ENCODE measurements around the gene SPACA4. TPM values are rescaled to one million over a fixed set of nuclear protein-coding genes. Genes with fewer than 3 reads are reported as not detected.
A peak's percentile ranks its signal among the peaks of the same experiment; 100 is the strongest.

Gene SPACA4
- total and polyA plus RNA-seq, 10 donors: not detected

DNA sequence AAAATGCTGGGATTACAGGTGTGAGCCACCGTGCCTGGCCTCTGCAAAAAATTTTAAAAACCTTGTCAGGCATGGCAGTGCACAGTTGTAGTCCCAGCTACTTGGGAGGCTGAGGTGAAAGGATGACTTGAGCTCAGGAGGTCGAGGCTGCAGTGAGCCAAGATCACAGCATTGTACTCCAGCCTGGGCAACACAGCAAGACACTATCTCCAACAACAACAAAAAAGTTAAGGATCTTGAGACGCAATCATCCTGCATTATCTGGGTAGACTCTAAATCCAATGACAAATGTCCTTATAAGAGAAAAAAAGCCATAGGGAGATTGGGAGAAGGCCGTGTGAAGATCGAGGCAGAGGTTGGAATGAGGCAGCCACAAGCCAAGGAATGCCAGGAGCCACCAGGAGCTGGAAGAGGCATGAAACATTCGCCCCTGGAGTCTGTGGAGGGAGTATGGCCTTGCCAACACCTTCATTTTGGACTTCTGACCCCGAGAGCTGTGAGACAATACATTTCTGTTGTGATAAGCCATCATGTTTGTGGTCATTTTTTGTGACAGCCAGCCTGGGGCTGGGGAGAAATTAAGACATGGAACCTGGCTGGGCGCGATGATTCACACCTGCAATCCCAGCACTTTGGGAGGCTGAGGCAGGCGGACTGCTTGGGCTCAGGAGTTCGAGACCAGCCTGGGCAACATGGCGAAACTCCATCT lies 44.6 kb downstream of the SPACA4 start:
- 91 to 97% (median 91%) methylated on average over 12 of the region's 12 CpGs for WGBS, 5 donors
- H3K27me3 ChIP-seq (replicated peaks in 1 of 7): no peaks in the 10 kb centered on the region
- intact Hi-C loops (cut with DNase I; ENCODE audit: low total_unique reads): no loop called here
- H3K9me3 ChIP-seq: no peaks in the 10 kb centered on the region
- peaks cover 10 to 53% (median 22%) of the 10 kb centered on the region in 6 donors for H3K4me1 ChIP-seq
- DNase-seq: no peak
- no peak overlapping the region for H3K4me3 ChIP-seq
- TF ChIP-seq, protein P1, sequence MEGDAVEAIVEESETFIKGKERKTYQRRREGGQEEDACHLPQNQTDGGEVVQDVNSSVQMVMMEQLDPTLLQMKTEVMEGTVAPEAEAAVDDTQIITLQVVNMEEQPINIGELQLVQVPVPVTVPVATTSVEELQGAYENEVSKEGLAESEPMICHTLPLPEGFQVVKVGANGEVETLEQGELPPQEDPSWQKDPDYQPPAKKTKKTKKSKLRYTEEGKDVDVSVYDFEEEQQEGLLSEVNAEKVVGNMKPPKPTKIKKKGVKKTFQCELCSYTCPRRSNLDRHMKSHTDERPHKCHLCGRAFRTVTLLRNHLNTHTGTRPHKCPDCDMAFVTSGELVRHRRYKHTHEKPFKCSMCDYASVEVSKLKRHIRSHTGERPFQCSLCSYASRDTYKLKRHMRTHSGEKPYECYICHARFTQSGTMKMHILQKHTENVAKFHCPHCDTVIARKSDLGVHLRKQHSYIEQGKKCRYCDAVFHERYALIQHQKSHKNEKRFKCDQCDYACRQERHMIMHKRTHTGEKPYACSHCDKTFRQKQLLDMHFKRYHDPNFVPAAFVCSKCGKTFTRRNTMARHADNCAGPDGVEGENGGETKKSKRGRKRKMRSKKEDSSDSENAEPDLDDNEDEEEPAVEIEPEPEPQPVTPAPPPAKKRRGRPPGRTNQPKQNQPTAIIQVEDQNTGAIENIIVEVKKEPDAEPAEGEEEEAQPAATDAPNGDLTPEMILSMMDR (IDR thresholded peaks at IDR 0.05 in 8 of 11, conservative IDR thresholded peaks at IDR 0.05 in 3 of 11): no peak
- no peak for TF ChIP-seq POLR2A (IDR thresholded peaks at IDR 0.05)
- TF ChIP-seq POLR2AphosphoS5 (IDR thresholded peaks at IDR 0.05): no peak
- no peaks in the 10 kb centered on the region for H3K36me3 ChIP-seq
- H3K27ac ChIP-seq: no peak overlapping the region

GRCh38 chr19:48651683-48652048 lies 45.1 kb downstream of the SPACA4 start:
- intact Hi-C loops (cut with DNase I; ENCODE audit: low total_unique reads): no loop called here

DNA sequence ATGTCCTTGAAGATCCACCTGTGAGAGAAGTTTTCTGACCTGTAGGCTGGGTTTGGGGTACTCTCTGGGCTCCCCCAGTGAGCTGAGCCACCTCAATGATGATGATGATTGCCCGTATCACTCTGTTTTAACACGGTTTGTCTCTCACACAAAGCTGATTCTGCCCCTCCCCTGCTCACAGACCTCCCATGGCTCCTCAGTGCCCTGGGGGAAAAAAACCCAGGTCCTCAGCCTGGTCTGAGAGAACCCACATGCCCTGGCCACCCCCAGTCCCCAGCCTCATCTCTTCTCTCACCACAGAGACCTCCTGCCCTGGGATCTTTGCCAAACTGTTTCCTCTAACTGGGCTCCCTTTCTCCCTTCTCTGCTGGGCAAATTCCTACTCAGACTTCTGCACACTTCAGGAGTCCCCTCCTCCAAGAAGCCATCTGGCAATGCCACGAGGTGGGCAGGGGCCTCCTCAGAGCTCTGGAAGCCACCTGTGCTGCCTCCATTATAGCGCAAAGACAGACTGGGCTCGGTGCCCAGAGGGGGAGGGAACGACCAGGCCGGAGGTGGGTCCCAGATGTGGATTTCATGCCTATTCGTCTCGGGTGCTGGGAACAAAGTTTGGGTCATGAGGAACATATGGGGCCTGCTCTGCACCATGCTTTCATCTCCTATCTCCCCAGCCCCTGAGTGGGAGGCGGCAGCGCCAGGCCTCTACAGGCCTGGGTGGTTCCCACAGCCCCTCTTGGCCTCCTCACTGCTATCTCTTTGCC lies 47.9 kb downstream of the SPACA4 start:
- no peaks in the 10 kb centered on the region for H3K27me3 ChIP-seq (replicated peaks in 1 of 7)
- DNase-seq: no peak
- no peak overlapping the region for H3K27ac ChIP-seq
- intact Hi-C loops (cut with DNase I; ENCODE audit: low total_unique reads): no loop called here
- H3K36me3 ChIP-seq: no peaks in the 10 kb centered on the region
- H3K4me3 ChIP-seq: no peak overlapping the region
- H3K4me1 ChIP-seq: peaks cover 3 to 21% (median 6%) of the 10 kb centered on the region in 6 donors
- H3K9me3 ChIP-seq: no peaks in the 10 kb centered on the region
- WGBS, 5 donors: 50 to 59% (median 58%) methylated on average over 6 to 11 of the region's 11 CpGs
- TF ChIP-seq, protein P1 (IDR thresholded peaks at IDR 0.05 in 8 of 11, conservative IDR thresholded peaks at IDR 0.05 in 3 of 11): no peak
- TF ChIP-seq POLR2AphosphoS5 (IDR thresholded peaks at IDR 0.05) (no peak), POLR2A (IDR thresholded peaks at IDR 0.05) (no peak)

More at GRCh38 chr19:48651683-48652048, 45.1 kb downstream of the SPACA4 start:
- TF ChIP-seq, protein P1 (IDR thresholded peaks at IDR 0.05 in 8 of 11, conservative IDR thresholded peaks at IDR 0.05 in 3 of 11): no peak
- TF ChIP-seq POLR2A (IDR thresholded peaks at IDR 0.05) (no peak), POLR2AphosphoS5 (IDR thresholded peaks at IDR 0.05) (no peak)
- 70 to 91% (median 83%) methylated on average over 5 of the region's 5 CpGs for WGBS, 5 donors
- Histone ChIP-seq H3K36me3 (no peaks in the 10 kb centered on the region), H3K27ac (peak overlapping the region in 1 of 8 donors; percentile 2), H3K9me3 (no peaks in the 10 kb centered on the region), H3K27me3 (replicated peaks in 1 of 7) (no peaks in the 10 kb centered on the region), H3K4me1 (peaks cover 10 to 48% (median 19%) of the 10 kb centered on the region in 6 donors), H3K4me3 (no peak overlapping the region)
- no peak for DNase-seq

DNA sequence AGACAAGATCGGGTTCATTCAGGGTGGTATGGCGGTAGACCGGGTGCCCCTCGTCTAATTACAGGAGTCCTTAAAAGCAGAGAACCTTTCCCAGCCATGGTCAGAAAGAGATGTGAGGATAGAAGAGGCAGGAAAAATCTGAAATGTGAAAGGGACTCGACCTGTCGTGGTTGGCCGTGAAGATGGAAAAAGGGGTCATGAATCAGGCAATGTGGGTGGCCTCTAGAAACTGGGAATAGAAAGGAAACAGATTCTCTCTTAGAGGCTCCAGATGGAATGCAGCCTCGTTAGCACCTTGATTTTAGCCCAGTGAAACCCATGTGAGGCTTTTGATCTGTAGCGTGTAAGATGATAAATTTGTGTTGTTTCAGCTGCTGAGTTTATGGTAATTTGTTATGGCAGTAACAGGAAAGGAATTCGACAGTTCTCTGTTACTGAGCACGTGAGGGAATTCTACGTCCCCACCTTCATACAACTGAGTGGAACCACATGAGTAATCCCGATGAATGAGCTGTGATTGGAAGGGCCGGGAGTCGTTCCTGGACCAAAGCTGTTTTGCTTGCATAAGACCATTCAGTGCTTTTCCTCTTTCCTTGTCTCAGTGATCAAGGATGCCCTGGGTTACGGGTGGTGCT lies 50.4 kb downstream of the SPACA4 start:
- DNase-seq: no peak
- Histone ChIP-seq H3K9me3 (no peaks in the 10 kb centered on the region), H3K36me3 (no peaks in the 10 kb centered on the region), H3K4me3 (no peak overlapping the region), H3K27me3 (replicated peaks in 1 of 7) (no peaks in the 10 kb centered on the region), H3K4me1 (peaks cover 10 to 32% (median 19%) of the 10 kb centered on the region in 6 donors), H3K27ac (no peak overlapping the region)
- TF ChIP-seq POLR2AphosphoS5 (IDR thresholded peaks at IDR 0.05): no peak
- TF ChIP-seq, protein P1 (IDR thresholded peaks at IDR 0.05 in 8 of 11, conservative IDR thresholded peaks at IDR 0.05 in 3 of 11): no peak
- TF ChIP-seq POLR2A (IDR thresholded peaks at IDR 0.05): no peak
- WGBS, 5 donors: 62 to 78% (median 70%) methylated on average over 16 of the region's 16 CpGs
- intact Hi-C loops (cut with DNase I; ENCODE audit: low total_unique reads): no loop called here

Data from spleen (tissue), 11 donors.